ENCODE results near the gene GAL3ST2. TPM values are rescaled to one million over a fixed set of nuclear protein-coding genes. Genes with fewer than 3 reads are reported as not detected.
A peak's percentile ranks its signal among the peaks of the same experiment; 100 is the strongest.

The GAL3ST2 gene
- total RNA-seq (2014; rRNA removed; shearing (Covaris generic)) (not detected in 2 replicates), total RNA-seq (2022) (1.1 TPM in 2 replicates), Bru-seq, nascent RNA (percentile 34 among the genes with signal in this experiment), BruChase-seq, experiment 1, labeled RNA remaining after a 6-hour chase (percentile 40 among the genes with signal in this experiment), BruChase-seq, experiment 2, labeled RNA remaining after a 2-hour chase (percentile 32 among the genes with signal in this experiment)
- long read RNA-seq: 0 reads

GRCh38 chr2:241776336-241777169 is at the start of gene GAL3ST2:
Gene GAL3ST2, plus strand, starts transcription at chr2:241776822. Its CDS starts 134 bp downstream, at chr2:241776956.
- no TSS peak for BruUV-seq (replicated peaks)
- intact Hi-C loops (cut with micrococcal nuclease; ENCODE audit: unreplicated experiment): no loop called here
- H3K4me1 ChIP-seq (ENCODE audit: insufficient read depth, low read length, poor library complexity, severe bottlenecking): no peaks in the 10 kb centered on the region
- CTCF ChIA-PET (ENCODE audit: unreplicated experiment): no interaction called here
- no peak for DNase-seq (ENCODE audit: low spot score)
- no peak within 1 kb of the TSS for H3K4me2 ChIP-seq (ENCODE audit: low read length)
- no peaks in the 10 kb centered on the region for H3K79me2 ChIP-seq (ENCODE audit: insufficient read depth, low read depth, low read length)
- H3K4me3 ChIP-seq (ENCODE audit: low read depth, low read length, poor library complexity, severe bottlenecking): no peak within 1 kb of the TSS
- no peak within 1 kb of the TSS for H3K27ac ChIP-seq (ENCODE audit: low read depth, low read length, poor library complexity, severe bottlenecking)
- POLR2A ChIA-PET: no interaction called here
- H3K9me2 ChIP-seq (ENCODE audit: insufficient read depth, low read length): no peaks in the 10 kb centered on the region
- H2AFZ ChIP-seq (ENCODE audit: low read length): no peak within 1 kb of the TSS
- peaks cover 10% of the 10 kb centered on the region; the same call in 1 of the 2 replicates for H3K9me3 ChIP-seq (ENCODE audit: low read length)
- TF ChIP-seq EZH2phosphoT487 (IDR thresholded peaks at IDR 0.05; ENCODE audit: borderline replicate concordance, low read depth, low read length) (no peak), CTCF (conservative IDR thresholded peaks at IDR 0.05; ENCODE audit: low read length) (no peak)
- no peaks in the 10 kb centered on the region for H3K36me3 ChIP-seq (ENCODE audit: insufficient read depth, low read length)
- no peaks in the 10 kb centered on the region for H4K20me1 ChIP-seq (ENCODE audit: insufficient read depth, low read length)

GRCh38 chr2:241728000-241728399 is 48.6 kb upstream of the GAL3ST2 start:
- Histone ChIP-seq H3K27ac (ENCODE audit: low read depth, low read length, poor library complexity, severe bottlenecking) (no peak overlapping the region), H3K4me2 (ENCODE audit: low read length) (no peak overlapping the region), H3K79me2 (ENCODE audit: insufficient read depth, low read depth, low read length) (no peaks in the 10 kb centered on the region), H3K4me3 (ENCODE audit: low read depth, low read length, poor library complexity, severe bottlenecking) (no peak overlapping the region), H3K4me1 (ENCODE audit: insufficient read depth, low read length, poor library complexity, severe bottlenecking) (peaks cover 8% of the 10 kb centered on the region), H3K36me3 (ENCODE audit: insufficient read depth, low read length) (peaks cover 19% of the 10 kb centered on the region), H3K9me3 (ENCODE audit: low read length) (0 out of 2 replicates have a peak, but pooled peaks cover 3% of the 10 kb centered on the region), H4K20me1 (ENCODE audit: insufficient read depth, low read length) (no peaks in the 10 kb centered on the region), H2AFZ (ENCODE audit: low read length) (no peak overlapping the region), H3K9me2 (ENCODE audit: insufficient read depth, low read length) (no peaks in the 10 kb centered on the region)
- TF ChIP-seq CTCF (conservative IDR thresholded peaks at IDR 0.05; ENCODE audit: low read length): no peak
- TF ChIP-seq EZH2phosphoT487 (IDR thresholded peaks at IDR 0.05; ENCODE audit: borderline replicate concordance, low read depth, low read length): no peak
- ChIA-PET CTCF (ENCODE audit: unreplicated experiment) (no interaction called here), POLR2A (no interaction called here)
- DNase-seq (ENCODE audit: low spot score): no peak
- BruUV-seq (replicated peaks): no TSS peak
- intact Hi-C loops (cut with micrococcal nuclease; ENCODE audit: unreplicated experiment): no loop called here

GRCh38 chr2:241728627-241729026 is 48.0 kb upstream of the GAL3ST2 start:
- no peak for DNase-seq (ENCODE audit: low spot score)
- Histone ChIP-seq H3K36me3 (ENCODE audit: insufficient read depth, low read length) (peaks cover 12% of the 10 kb centered on the region), H4K20me1 (ENCODE audit: insufficient read depth, low read length) (no peaks in the 10 kb centered on the region), H3K27ac (ENCODE audit: low read depth, low read length, poor library complexity, severe bottlenecking) (no peak overlapping the region), H3K4me1 (ENCODE audit: insufficient read depth, low read length, poor library complexity, severe bottlenecking) (peaks cover 8% of the 10 kb centered on the region), H3K9me2 (ENCODE audit: insufficient read depth, low read length) (no peaks in the 10 kb centered on the region), H3K4me2 (ENCODE audit: low read length) (no peak overlapping the region), H3K79me2 (ENCODE audit: insufficient read depth, low read depth, low read length) (no peaks in the 10 kb centered on the region), H3K4me3 (ENCODE audit: low read depth, low read length, poor library complexity, severe bottlenecking) (no peak overlapping the region), H3K9me3 (ENCODE audit: low read length) (no peaks in the 10 kb centered on the region), H2AFZ (ENCODE audit: low read length) (no peak overlapping the region)
- intact Hi-C loops (cut with micrococcal nuclease; ENCODE audit: unreplicated experiment): no loop called here
- BruUV-seq (replicated peaks): no TSS peak
- ChIA-PET POLR2A (no interaction called here), CTCF (ENCODE audit: unreplicated experiment) (no interaction called here)
- no peak for TF ChIP-seq EZH2phosphoT487 (IDR thresholded peaks at IDR 0.05; ENCODE audit: borderline replicate concordance, low read depth, low read length)
- no peak for TF ChIP-seq CTCF (conservative IDR thresholded peaks at IDR 0.05; ENCODE audit: low read length)
